ENCODE data around the gene ANO9. TPM values are rescaled to one million over a fixed set of nuclear protein-coding genes. Genes with fewer than 3 reads are reported as not detected.

The ANO9 gene
- total RNA-seq, 4 donors from 2014 or later: 0.11 to 0.42 (median 0.32) TPM; not detected in 1

DNA sequence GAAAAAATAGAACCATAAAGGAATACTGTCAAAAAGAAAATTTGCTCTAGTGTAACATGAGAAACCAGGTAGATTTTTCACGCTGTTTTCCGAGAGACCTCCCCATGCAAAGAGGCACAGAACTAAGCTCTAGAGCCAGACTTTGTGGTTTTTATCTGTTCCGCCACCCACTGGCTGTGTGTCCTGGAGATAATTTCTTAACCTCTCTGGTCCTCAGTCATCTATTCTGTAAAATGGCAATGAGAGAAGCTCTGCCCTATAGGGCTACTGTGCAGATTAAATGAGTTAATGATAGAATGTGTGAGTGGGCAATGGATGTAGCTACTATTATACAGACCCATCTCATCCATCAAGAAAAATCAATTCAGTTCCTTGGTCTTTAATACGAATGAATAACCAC lies 17.6 kb downstream of the ANO9 start:
- Histone ChIP-seq H3K27ac (replicated peaks in 1 of 4) (no peak overlapping the region), H3K4me1 (peaks cover 0 to 6% (median 2%) of the 10 kb centered on the region in 4 donors), H3K36me3 (no peaks in the 10 kb centered on the region), H3K4me3 (no peak overlapping the region), H3K27me3 (peaks cover 0 to 67% (median 13%) of the 10 kb centered on the region in 4 donors), H3K9me3 (no peaks in the 10 kb centered on the region)
- intact Hi-C loops (cut with DNase I): no loop called here
- 85% methylated on average over 4 of the region's 4 CpGs for WGBS
- DNase-seq (ENCODE audit: extremely low spot score): no peak
- TF ChIP-seq POLR2AphosphoS5 (IDR thresholded peaks at IDR 0.05) (no peak), CTCF (IDR thresholded peaks at IDR 0.05) (no peak), POLR2A (IDR thresholded peaks at IDR 0.05; ENCODE audit: low read depth) (no peak)

DNA sequence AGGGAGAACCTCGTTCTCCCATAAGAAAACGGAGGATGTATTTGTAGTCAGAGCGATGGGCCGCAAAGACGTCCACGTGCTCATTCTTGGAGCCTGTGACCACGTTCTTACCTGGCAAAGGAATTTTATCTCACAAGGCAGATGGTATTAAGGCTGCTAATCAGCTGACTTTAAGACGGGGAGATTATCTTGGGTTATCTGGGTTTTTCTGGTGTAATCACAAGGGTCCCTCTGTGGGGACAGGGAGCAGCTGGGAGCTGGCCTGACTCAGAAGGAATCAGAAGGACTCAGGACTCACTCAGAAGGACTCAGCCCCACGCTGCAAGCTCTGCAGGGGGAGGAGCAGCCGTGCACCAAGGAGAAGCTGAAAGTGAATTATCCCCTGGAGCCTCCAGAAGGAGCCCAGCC lies 19.6 kb downstream of the ANO9 start:
- peaks cover 0 to 11% (median 7%) of the 10 kb centered on the region in 4 donors for H3K4me1 ChIP-seq
- H3K36me3 ChIP-seq: no peaks in the 10 kb centered on the region
- 75% methylated on average over 10 of the region's 10 CpGs for WGBS
- intact Hi-C loops (cut with DNase I): no loop called here
- H3K9me3 ChIP-seq: no peaks in the 10 kb centered on the region
- H3K27ac ChIP-seq (replicated peaks in 1 of 4): no peak overlapping the region
- no peak for DNase-seq (ENCODE audit: extremely low spot score)
- peaks cover 0 to 84% (median 26%) of the 10 kb centered on the region in 4 donors for H3K27me3 ChIP-seq
- TF ChIP-seq CTCF (IDR thresholded peaks at IDR 0.05): no peak
- TF ChIP-seq POLR2AphosphoS5 (IDR thresholded peaks at IDR 0.05): no peak
- TF ChIP-seq POLR2A (IDR thresholded peaks at IDR 0.05; ENCODE audit: low read depth): no peak
- TF ChIP-seq EP300 (IDR thresholded peaks at IDR 0.05): no peak
- no peak overlapping the region for H3K4me3 ChIP-seq

- H3K4me1 ChIP-seq: peaks cover 9 to 25% (median 21%) of the 10 kb centered on the region in 4 donors
- H3K9me3 ChIP-seq: no peaks in the 10 kb centered on the region
- no peak overlapping the region for H3K4me3 ChIP-seq
- DNase-seq (ENCODE audit: extremely low spot score): no peak
- WGBS: 91% methylated on average over 9 of the region's 21 CpGs
- intact Hi-C loops (cut with DNase I): no loop called here
- TF ChIP-seq EP300 (IDR thresholded peaks at IDR 0.05) (no peak), POLR2A (IDR thresholded peaks at IDR 0.05; ENCODE audit: low read depth) (no peak), POLR2AphosphoS5 (IDR thresholded peaks at IDR 0.05) (no peak), CTCF (IDR thresholded peaks at IDR 0.05) (no peak)
- H3K27me3 ChIP-seq: peaks cover 0 to 84% (median 37%) of the 10 kb centered on the region in 4 donors
- H3K36me3 ChIP-seq: no peaks in the 10 kb centered on the region
- H3K27ac ChIP-seq (replicated peaks in 1 of 4): no peak overlapping the region
Measured at GRCh38 chr11:420911-421321, 20.9 kb downstream of the ANO9 start.

GRCh38 chr11:420054-420910 lies 21.5 kb downstream of the ANO9 start:
- 50% methylated on average over 18 of the region's 71 CpGs for WGBS
- Histone ChIP-seq H3K9me3 (no peaks in the 10 kb centered on the region), H3K4me3 (no peak overlapping the region), H3K27me3 (peaks cover 0 to 87% (median 42%) of the 10 kb centered on the region in 4 donors), H3K27ac (replicated peaks in 1 of 4) (no peak overlapping the region), H3K36me3 (no peaks in the 10 kb centered on the region), H3K4me1 (peaks cover 9 to 31% (median 25%) of the 10 kb centered on the region in 4 donors)
- intact Hi-C loops (cut with DNase I): no loop called here
- TF ChIP-seq EP300 (IDR thresholded peaks at IDR 0.05): no peak
- TF ChIP-seq CTCF (IDR thresholded peaks at IDR 0.05): no peak
- TF ChIP-seq POLR2A (IDR thresholded peaks at IDR 0.05; ENCODE audit: low read depth): no peak
- no peak for TF ChIP-seq POLR2AphosphoS5 (IDR thresholded peaks at IDR 0.05)
- no peak for DNase-seq (ENCODE audit: extremely low spot score)

All from esophagus muscularis mucosa (tissue), 4 donors.